Measurements from ENCODE around the gene FAM163A. TPM values are rescaled to one million over a fixed set of nuclear protein-coding genes. Genes with fewer than 3 reads are reported as not detected.

The FAM163A gene
- total and polyA plus RNA-seq, 4 donors, result 0.09 TPM; not detected in 3

DNA sequence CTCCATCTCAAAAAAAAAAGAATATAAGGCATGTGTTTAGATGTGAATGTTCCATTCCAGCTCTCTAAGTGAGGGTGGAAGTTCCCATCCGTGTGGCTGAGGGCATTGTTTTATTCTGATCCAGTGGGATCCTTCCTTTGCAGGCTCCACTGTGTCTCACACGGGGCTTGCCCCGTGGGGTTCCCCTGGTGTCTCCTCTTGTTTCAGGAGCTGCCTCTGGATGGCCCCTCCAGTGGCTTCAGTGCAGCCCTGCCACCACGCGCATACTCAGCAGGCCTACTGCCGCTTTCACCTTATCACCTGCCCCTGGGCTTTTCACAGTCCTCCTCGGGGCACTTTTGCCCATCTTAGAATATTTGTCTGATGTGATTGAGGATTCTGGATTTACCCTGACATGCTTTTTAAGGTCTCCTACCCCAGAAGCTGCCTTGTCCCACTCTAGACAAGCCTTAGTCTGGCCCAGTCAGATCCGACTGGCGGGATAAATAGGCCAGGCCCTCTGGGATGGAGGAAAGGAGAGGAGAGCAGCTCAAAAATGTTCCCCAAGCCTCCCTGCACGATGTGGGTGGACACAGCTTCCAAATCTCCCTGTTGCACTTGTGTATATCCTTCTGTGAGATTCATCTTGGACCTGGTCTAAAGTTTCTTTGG is 55.2 kb downstream of the FAM163A start:
- H3K9me3 ChIP-seq (ENCODE audit: control insufficient read depth in 4 of 4, insufficient read depth in 3 of 4, low read length in 3 of 4), result no peaks in the 10 kb centered on the region
- H3K4me3 ChIP-seq, result no peak overlapping the region
- TF ChIP-seq, protein P1, sequence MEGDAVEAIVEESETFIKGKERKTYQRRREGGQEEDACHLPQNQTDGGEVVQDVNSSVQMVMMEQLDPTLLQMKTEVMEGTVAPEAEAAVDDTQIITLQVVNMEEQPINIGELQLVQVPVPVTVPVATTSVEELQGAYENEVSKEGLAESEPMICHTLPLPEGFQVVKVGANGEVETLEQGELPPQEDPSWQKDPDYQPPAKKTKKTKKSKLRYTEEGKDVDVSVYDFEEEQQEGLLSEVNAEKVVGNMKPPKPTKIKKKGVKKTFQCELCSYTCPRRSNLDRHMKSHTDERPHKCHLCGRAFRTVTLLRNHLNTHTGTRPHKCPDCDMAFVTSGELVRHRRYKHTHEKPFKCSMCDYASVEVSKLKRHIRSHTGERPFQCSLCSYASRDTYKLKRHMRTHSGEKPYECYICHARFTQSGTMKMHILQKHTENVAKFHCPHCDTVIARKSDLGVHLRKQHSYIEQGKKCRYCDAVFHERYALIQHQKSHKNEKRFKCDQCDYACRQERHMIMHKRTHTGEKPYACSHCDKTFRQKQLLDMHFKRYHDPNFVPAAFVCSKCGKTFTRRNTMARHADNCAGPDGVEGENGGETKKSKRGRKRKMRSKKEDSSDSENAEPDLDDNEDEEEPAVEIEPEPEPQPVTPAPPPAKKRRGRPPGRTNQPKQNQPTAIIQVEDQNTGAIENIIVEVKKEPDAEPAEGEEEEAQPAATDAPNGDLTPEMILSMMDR (IDR thresholded peaks at IDR 0.05; ENCODE audit: control extremely low read depth, extremely low read depth), result no peak
- no peaks in the 10 kb centered on the region for H3K4me1 ChIP-seq (ENCODE audit: control insufficient read depth in 5 of 5, insufficient read depth in 5 of 5, low read length in 5 of 5)
- H3K27ac ChIP-seq (ENCODE audit: low read depth in 1 of 2, low read length in 1 of 2), result no peak overlapping the region
- ATAC-seq (ENCODE audit: insufficient read depth, low FRiP score), result no peak
- peaks cover 0 to 3% (median 0%) of the 10 kb centered on the region in 3 donors for H3K27me3 ChIP-seq (ENCODE audit: control insufficient read depth in 3 of 3, insufficient read depth in 3 of 3, low read length in 2 of 3)
- no peak overlapping the region for H3K9ac ChIP-seq (ENCODE audit: insufficient read depth in 1 of 2, low read length in 2 of 2)
- WGBS, 2 donors, result 86 to 93% methylated on average over 10 of the region's 10 CpGs
- DNase-seq, result no peak
- no peaks in the 10 kb centered on the region for H3K36me3 ChIP-seq (ENCODE audit: control insufficient read depth in 4 of 4, insufficient read depth in 4 of 4, low read length in 4 of 4)

DNA sequence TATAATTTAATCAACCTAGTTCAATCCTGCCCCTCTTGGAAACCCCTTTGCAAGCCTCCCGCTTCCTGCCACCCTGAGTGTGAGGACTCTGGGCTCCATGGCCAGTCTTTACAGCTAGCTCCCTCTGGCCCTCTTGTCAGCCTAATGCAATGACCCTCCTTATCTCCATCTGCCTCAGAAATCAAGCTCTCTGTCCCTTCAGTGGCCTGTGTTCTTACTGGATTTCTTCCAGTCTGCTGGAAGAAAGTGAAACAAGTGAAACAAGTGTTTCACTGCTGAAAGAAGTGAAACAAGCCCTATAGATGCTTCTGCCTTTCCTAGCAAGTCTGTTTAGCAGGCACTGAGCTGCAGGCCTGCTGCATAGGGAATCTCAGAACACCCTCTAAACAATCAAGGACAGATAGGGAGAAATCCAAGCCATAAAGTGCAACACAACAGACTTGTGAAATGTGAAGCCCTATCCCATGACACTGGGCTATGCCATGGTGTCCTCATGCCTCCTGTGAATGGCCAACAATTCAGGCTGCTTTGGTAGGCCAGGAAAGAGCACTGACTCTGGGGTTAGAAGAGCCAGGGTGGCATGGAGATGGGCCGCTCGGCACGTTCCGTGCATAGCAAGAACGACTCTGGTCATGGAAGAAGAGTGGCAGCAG is 55.9 kb downstream of the FAM163A start:
- Histone ChIP-seq H3K27ac (ENCODE audit: low read depth in 1 of 2, low read length in 1 of 2) (no peak overlapping the region), H3K9me3 (ENCODE audit: control insufficient read depth in 4 of 4, insufficient read depth in 3 of 4, low read length in 3 of 4) (no peaks in the 10 kb centered on the region), H3K4me1 (ENCODE audit: control insufficient read depth in 5 of 5, insufficient read depth in 5 of 5, low read length in 5 of 5) (no peaks in the 10 kb centered on the region), H3K4me3 (no peak overlapping the region), H3K36me3 (ENCODE audit: control insufficient read depth in 4 of 4, insufficient read depth in 4 of 4, low read length in 4 of 4) (no peaks in the 10 kb centered on the region), H3K27me3 (ENCODE audit: control insufficient read depth in 3 of 3, insufficient read depth in 3 of 3, low read length in 2 of 3) (peaks cover 0 to 3% (median 0%) of the 10 kb centered on the region in 3 donors), H3K9ac (ENCODE audit: insufficient read depth in 1 of 2, low read length in 2 of 2) (no peak overlapping the region)
- no peak for ATAC-seq (ENCODE audit: insufficient read depth, low FRiP score)
- no peak for DNase-seq
- TF ChIP-seq, protein P1 (IDR thresholded peaks at IDR 0.05; ENCODE audit: control extremely low read depth, extremely low read depth), result no peak
- WGBS, 2 donors, result 94 to 98% methylated on average over 6 of the region's 6 CpGs

DNA sequence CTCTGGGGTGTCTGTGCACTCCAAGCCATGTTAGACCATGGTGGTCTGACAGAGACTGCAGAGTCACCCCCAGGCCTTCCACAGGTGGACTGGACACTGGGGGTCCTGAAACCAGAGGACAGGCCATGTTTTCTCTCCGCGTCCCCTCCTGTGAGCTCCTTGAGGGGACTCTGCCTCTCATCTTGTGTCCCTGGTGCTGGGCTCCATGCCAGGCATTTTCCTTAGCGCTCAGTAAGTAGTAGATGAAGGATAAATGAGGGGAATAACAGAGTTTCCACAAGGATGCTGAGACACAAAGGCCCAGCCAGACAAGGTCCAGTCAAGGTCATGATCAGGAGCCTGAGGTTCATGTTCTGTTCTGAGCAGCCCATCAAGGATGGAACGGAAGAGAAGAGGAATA is 57.4 kb downstream of the FAM163A start:
- no peak overlapping the region for H3K9ac ChIP-seq (ENCODE audit: insufficient read depth in 1 of 2, low read length in 2 of 2)
- DNase-seq, result no peak
- peaks cover 0 to 3% (median 0%) of the 10 kb centered on the region in 3 donors for H3K27me3 ChIP-seq (ENCODE audit: control insufficient read depth in 3 of 3, insufficient read depth in 3 of 3, low read length in 2 of 3)
- ATAC-seq (ENCODE audit: insufficient read depth, low FRiP score), result no peak
- TF ChIP-seq, protein P1 (IDR thresholded peaks at IDR 0.05; ENCODE audit: control extremely low read depth, extremely low read depth), result no peak
- WGBS, 2 donors, result 89 to 96% methylated on average over 4 of the region's 4 CpGs
- H3K4me3 ChIP-seq, result no peak overlapping the region
- no peaks in the 10 kb centered on the region for H3K9me3 ChIP-seq (ENCODE audit: control insufficient read depth in 4 of 4, insufficient read depth in 3 of 4, low read length in 3 of 4)
- no peaks in the 10 kb centered on the region for H3K4me1 ChIP-seq (ENCODE audit: control insufficient read depth in 5 of 5, insufficient read depth in 5 of 5, low read length in 5 of 5)
- H3K27ac ChIP-seq (ENCODE audit: low read depth in 1 of 2, low read length in 1 of 2), result no peak overlapping the region
- H3K36me3 ChIP-seq (ENCODE audit: control insufficient read depth in 4 of 4, insufficient read depth in 4 of 4, low read length in 4 of 4), result no peaks in the 10 kb centered on the region

All from lung (tissue), 12 donors.